GM10248 (cell line): ENCODE results near the gene IL26.
A peak's percentile ranks its signal among the peaks of the same experiment; 100 is the strongest.
"Not testable (repeated sequence)": the region's sequence is repeated elsewhere in the genome, so short reads cannot be mapped to it uniquely, and the experiment has no call there.

Experiments
- CTCF ChIA-PET: fragments of 300-600 bp; sonication (Branson Sonifier 250); formaldehyde crosslinking; extraction: SDS; loops from one replicate; lab custom pipeline; 2021; ENCODE audit warnings: antibody characterized with exemption; lab: Yijun Ruan, JAX
- POLR2A ChIA-PET: fragments of 350-650 bp; sonication (Branson Sonifier 250); formaldehyde crosslinking; extraction: SDS; loops from one replicate; lab custom pipeline; 2020; ENCODE audit warnings: antibody characterized with exemption; lab: Yijun Ruan, JAX
- DNase-seq: peaks from one replicate; pipeline ENCODE4 v3.0.0; 2012; ENCODE audit errors: extremely low spot score
- TF ChIP-seq, protein P1 (sequence below): IDR thresholded peaks from 2 replicates; pipeline ENCODE4 v1.5.1; 2012; ENCODE audit warnings: mild to moderate bottlenecking, low read depth; ENCODE audit errors: extremely low read depth, missing control alignments, control extremely low read depth

IL26 gene

DNA sequence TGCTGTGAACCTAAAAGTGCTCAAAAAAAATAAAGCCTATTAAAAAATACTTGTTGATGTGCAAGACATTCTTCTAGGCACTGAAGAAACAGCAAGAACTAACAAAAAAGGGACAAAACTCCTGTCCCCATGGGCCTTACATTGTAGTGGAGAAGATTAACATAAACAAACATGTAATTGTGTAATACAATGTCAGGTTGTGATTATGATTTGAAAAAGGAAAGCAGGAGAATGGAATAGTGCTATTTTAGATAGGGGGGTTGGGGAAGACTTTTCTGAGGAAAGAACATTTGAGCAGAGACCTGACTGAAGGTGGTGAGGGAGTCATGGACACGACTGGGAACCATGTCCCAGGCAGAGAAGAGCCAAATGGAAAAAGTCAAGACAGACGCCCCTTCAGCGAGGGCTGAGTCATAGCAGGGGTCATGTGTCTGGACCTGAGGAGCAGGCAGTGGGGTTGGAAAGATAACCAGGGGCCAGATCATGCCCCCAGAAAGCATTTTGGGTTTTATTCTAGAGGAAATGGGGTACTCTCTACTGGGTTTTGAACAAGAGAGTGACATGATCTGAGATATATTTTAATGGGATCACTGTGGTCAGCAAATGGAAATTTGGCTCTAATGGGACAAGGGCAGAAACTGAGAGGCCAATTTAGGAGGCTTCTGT, 46.7 kb downstream of the IL26 start:
- ChIA-PET POLR2A (no interaction called here), CTCF (interaction anchor here (1.0 to 2.9 kb wide), 2 partner anchors 21 to 62 kb away, joined by 3 to 8 read pairs; no protein-coding TSS in a partner anchor)
- no peak for DNase-seq
- TF ChIP-seq, protein P1, sequence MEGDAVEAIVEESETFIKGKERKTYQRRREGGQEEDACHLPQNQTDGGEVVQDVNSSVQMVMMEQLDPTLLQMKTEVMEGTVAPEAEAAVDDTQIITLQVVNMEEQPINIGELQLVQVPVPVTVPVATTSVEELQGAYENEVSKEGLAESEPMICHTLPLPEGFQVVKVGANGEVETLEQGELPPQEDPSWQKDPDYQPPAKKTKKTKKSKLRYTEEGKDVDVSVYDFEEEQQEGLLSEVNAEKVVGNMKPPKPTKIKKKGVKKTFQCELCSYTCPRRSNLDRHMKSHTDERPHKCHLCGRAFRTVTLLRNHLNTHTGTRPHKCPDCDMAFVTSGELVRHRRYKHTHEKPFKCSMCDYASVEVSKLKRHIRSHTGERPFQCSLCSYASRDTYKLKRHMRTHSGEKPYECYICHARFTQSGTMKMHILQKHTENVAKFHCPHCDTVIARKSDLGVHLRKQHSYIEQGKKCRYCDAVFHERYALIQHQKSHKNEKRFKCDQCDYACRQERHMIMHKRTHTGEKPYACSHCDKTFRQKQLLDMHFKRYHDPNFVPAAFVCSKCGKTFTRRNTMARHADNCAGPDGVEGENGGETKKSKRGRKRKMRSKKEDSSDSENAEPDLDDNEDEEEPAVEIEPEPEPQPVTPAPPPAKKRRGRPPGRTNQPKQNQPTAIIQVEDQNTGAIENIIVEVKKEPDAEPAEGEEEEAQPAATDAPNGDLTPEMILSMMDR = no peak

DNA sequence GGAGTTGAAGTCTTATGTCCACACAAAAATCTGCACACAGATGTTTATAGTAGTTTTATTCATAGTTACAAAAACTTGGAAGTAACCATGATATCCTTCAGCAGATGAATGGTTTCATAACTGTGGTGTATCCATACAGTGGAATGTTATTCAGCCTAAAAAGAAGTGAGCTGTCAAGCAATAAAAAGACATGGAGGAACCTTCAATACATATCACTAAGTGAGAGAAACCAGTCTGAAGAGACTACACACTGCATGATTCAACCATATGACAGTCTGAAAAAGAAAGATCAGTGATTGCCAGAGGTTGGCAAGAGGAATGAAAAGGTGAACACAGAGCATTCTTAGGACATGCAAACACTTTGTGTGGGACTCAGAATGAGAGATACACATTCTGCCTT, 47.4 kb downstream of the IL26 start:
- POLR2A ChIA-PET = no interaction called here
- TF ChIP-seq, protein P1 = no peak
- CTCF ChIA-PET = interaction anchor here (0.9 kb wide), 1 partner anchor 9 kb away, joined by 4 read pairs; no protein-coding TSS in a partner anchor
- DNase-seq = no peak

DNA sequence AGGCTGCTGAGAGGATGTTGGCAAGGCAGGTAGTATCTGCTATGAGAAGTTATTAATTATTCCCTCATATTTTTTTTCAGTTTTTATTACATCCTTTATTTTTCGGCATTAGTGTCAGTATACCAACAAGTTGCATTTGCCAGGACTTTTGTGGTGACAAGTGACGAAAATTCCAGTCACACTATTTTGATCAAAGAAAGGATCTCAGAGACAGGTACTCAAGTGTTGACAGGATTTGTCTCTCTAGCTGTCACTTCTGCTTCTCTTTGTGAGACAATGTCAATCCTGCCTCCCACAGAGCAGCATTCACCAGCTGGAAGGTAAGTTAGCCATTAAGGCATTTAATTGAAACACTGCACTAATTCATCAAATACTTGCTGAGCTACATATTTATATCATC, 48.0 kb downstream of the IL26 start:
- TF ChIP-seq, protein P1 = no peak
- ChIA-PET CTCF (interaction anchor here (0.9 to 2.0 kb wide), 3 partner anchors 8 to 19 kb away, joined by 3 to 5 read pairs (median 4); no protein-coding TSS in a partner anchor), POLR2A (no interaction called here)
- no peak for DNase-seq

DNA sequence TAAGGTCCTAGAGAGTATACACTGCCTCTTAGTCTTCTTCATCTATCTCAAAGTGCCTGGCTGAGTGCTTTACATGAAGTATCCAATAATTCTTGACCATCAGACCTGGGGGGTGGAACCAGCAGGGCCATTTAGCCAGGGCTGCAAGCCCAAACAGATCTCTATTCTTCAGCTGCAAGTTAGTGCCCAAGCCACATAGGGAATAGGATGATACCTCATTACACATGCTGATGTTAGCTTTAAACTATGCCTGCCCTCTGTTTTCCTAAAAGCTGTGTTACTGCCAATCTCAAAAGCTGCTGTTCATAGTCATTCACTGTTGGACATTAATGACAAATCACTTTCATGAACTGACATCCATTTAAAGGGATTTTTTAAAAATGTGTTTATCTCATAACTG, 49.4 kb downstream of the IL26 start:
- POLR2A ChIA-PET = no interaction called here
- CTCF ChIA-PET = interaction anchor here (2.0 kb wide), 1 partner anchor 20 kb away, joined by 5 read pairs; no protein-coding TSS in a partner anchor
- TF ChIP-seq, protein P1 = no peak
- no peak for DNase-seq

DNA sequence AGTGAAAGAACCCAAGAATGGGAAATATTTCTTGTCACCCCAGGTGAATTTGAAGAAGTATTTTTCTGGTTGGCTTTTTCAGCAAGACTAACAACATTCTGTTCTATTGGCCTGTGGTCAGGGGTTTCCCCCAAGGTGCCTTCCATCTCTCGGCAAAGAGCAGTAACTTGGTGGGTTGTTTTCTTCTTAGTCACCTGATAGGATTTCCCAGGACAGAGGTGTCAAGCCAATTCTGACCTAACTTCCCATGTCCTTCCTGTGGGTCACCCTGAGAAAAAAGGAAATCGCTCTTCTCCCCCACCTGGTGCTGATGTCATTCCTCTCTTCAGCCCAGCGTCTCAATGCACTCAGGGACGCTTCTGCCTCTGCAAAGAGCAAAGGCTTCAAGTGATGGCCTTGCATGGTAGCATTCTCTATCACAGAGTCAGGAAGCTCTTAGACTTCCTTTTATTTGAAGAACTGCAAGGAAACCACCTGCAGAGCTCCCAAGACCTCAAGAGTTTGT, 50.0 kb downstream of the IL26 start:
- CTCF ChIA-PET = interaction anchor here (2.0 kb wide), 1 partner anchor 21 kb away, joined by 5 read pairs; no protein-coding TSS in a partner anchor
- DNase-seq = peak; percentile 53
- POLR2A ChIA-PET = no interaction called here

DNA sequence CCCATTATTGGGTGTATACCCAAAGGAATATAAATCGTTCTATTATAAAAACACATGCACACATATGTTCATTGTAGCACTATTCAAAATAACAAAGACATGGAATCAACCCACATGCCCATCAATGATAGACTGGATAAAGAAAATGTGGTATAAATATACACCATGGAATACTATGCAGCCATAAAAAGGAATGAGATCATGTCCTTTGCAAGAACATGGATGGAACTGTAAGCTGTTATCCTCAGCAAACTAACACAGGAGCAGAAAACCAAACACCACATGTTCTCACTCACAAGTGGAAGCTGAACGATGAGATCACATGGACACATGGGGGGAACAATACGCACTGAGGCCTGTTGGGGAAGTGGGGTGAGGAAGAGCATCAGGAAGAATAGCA, 50.8 kb downstream of the IL26 start:
- POLR2A ChIA-PET, CTCF ChIA-PET, DNase-seq: not testable (repeated sequence)

More for the DNA sequence above, 50.0 kb downstream of the IL26 start:
- TF ChIP-seq, protein P1 = no peak

DNA sequence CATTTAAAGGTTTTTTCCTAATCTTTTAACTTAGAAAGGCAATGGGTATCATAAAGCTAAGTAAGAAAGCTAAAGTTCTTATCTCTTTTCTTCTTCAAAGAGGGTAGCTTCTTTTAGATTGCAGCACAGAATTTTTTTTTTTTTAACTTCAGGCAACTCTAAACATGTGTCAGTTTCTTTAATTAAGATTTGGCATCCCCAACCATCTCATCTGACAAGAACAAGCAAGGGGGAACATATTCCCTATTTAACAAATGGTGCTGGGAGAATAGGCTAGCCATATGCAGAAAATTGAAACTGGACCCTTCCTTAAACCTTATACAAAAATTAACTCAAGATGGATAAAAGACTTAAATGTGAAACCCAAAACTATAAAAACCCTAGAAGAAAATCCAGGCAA, 51.8 kb downstream of the IL26 start:
- TF ChIP-seq, protein P1 = no peak
- ChIA-PET POLR2A (no interaction called here), CTCF (interaction anchor here (1.6 kb wide), 1 partner anchor 15 kb away, joined by 9 read pairs; the partner anchor contains the start of gene IFNG)
- no peak for DNase-seq
